ENCODE results near the gene SLC39A11.
"Not testable (repeated sequence)": the region's sequence is repeated elsewhere in the genome, so short reads cannot be mapped to it uniquely, and the experiment has no call there.

SLC39A11 gene

GRCh38 chr17:73092523-73093135, at the start of gene SLC39A11:
SLC39A11 (minus strand) TSS chr17:73092688; CDS start chr17:73088764, 3,924 bp downstream.
- DNase-seq = peak; percentile 87 to 88

GRCh38 chr17:73141411-73141810, 48.9 kb upstream of the SLC39A11 start:
- no peak for DNase-seq

- DNase-seq = no peak
These were observed 48.1 kb upstream of the SLC39A11 start for GRCh38 chr17:73140566-73140965.

- no peak for DNase-seq
These were observed 46.8 kb upstream of the SLC39A11 start for GRCh38 chr17:73139296-73139695.

GRCh38 chr17:73138541-73139138, 46.2 kb upstream of the SLC39A11 start:
- no peak for DNase-seq

GRCh38 chr17:73137376-73137775, 44.9 kb upstream of the SLC39A11 start:
- DNase-seq = no peak

- no peak for DNase-seq
These were observed 43.3 kb upstream of the SLC39A11 start for GRCh38 chr17:73135766-73136165.

GRCh38 chr17:73133911-73134649, 41.6 kb upstream of the SLC39A11 start:
- no peak for DNase-seq

- DNase-seq = no peak
These were observed 39.6 kb upstream of the SLC39A11 start for GRCh38 chr17:73132085-73132492.

GRCh38 chr17:73131439-73131838, 39.0 kb upstream of the SLC39A11 start:
- DNase-seq = not testable (repeated sequence)

GRCh38 chr17:73130977-73131376, 38.5 kb upstream of the SLC39A11 start:
- no peak for DNase-seq

GRCh38 chr17:73128496-73128895, 36.0 kb upstream of the SLC39A11 start:
- DNase-seq = no peak

GRCh38 chr17:73126716-73127473, 34.4 kb upstream of the SLC39A11 start:
- no peak for DNase-seq

GRCh38 chr17:73123606-73124320, 31.3 kb upstream of the SLC39A11 start:
- DNase-seq = no peak

GRCh38 chr17:73122953-73123605, 30.6 kb upstream of the SLC39A11 start:
- no peak for DNase-seq

- DNase-seq = no peak
These were observed 29.0 kb upstream of the SLC39A11 start for GRCh38 chr17:73121506-73121905.

GRCh38 chr17:73119631-73120030, 27.1 kb upstream of the SLC39A11 start:
- DNase-seq = no peak

- DNase-seq = no peak
These were observed 26.5 kb upstream of the SLC39A11 start for GRCh38 chr17:73118951-73119391.

GRCh38 chr17:73118139-73118538, 25.7 kb upstream of the SLC39A11 start:
- DNase-seq = no peak

- DNase-seq = no peak
These were observed 19.8 kb upstream of the SLC39A11 start for GRCh38 chr17:73112246-73112645.

- DNase-seq = no peak
These were observed 18.9 kb upstream of the SLC39A11 start for GRCh38 chr17:73111386-73111785.

- DNase-seq = no peak
These were observed 14.7 kb upstream of the SLC39A11 start for GRCh38 chr17:73107191-73107590.
